Measurements from ENCODE around the gene UPB1.

GRCh38 chr22:24516301-24516737 lies 21.2 kb downstream of the UPB1 start:
- TF ChIP-seq EP300 (IDR thresholded peaks at IDR 0.05) (no peak), POLR2AphosphoS5 (IDR thresholded peaks at IDR 0.05) (no peak)
